HG03103 (cell line): ENCODE results near the gene KCNF1.

Source experiments
- ATAC-seq: cut with Tn5 transposase; IDR thresholded peaks from one replicate; pipeline ENCODE4 v1.9.1; 2021; ENCODE audit warnings: low read depth; ENCODE audit not compliant: unreplicated experiment

The KCNF1 gene, protein sequence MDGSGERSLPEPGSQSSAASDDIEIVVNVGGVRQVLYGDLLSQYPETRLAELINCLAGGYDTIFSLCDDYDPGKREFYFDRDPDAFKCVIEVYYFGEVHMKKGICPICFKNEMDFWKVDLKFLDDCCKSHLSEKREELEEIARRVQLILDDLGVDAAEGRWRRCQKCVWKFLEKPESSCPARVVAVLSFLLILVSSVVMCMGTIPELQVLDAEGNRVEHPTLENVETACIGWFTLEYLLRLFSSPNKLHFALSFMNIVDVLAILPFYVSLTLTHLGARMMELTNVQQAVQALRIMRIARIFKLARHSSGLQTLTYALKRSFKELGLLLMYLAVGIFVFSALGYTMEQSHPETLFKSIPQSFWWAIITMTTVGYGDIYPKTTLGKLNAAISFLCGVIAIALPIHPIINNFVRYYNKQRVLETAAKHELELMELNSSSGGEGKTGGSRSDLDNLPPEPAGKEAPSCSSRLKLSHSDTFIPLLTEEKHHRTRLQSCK

GRCh38 chr2:10911291-10912075 lies at the start of gene KCNF1:
KCNF1 (plus strand) TSS chr2:10911934; CDS start chr2:10912427, 493 bp downstream.
- ATAC-seq = no peak

GRCh38 chr2:10862330-10862729 lies 49.4 kb upstream of the KCNF1 start:
- no peak for ATAC-seq

DNA sequence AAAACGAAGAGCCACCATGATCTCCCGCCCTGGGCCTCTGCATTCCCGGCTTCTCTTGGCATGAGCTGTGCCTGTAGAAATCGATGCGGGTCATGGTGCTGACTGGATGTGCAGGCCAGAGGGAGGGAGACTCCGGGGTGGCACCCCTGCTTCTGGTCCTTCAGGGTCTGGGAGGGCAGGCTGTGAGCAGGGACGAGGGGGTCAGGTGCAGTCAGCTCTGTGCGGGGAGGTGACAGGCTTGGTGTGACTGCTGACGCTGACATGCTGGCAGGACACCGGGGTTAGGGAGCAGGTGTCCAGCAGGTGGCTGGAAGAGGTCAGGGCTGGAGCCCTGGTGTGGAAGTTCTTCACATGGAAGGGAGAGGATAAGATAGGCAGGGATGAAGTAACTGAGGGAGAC lies 48.7 kb upstream of the KCNF1 start:
- no peak for ATAC-seq

DNA sequence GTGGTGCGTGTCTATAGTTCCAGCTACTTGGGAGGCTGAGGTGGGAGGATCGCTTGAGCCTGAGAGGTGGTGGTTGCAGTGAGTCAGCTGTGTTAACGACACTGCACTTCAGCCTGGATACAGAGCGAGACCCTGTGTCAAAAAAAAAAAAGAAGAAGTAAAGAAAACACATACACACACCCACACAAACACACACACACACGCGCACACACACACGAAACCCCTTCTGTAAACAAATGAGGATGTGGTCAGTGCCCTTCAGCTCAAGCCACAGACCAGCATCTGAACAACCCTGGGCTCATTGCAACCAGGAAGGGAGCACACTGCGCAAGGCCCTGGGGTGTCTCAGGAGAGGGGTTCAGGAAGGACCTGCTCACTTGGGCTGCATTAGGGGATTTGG lies 47.9 kb upstream of the KCNF1 start:
- peak; percentile 72 for ATAC-seq

DNA sequence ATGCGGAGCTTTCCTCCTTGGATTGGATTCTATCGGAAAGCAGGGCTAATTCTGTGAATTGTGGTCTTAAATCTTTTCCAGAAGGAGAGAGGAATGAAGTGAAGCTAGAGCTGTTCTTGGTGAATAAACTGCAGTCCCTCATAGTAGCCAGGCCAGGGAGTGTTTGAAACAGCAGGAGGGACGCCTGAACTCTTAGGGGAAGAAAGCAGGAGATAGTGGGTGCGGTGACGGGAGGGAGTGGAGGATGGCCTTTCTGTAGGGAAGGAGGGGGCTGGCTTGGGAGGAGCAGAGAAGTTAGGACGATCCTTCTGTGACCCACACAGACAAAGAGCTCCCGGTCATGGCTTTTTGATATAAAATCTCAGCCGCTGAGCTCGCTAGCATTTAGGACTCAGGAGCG lies 47.5 kb upstream of the KCNF1 start:
- no peak for ATAC-seq

- ATAC-seq = peak; percentile 89
These were observed 46.7 kb upstream of the KCNF1 start for GRCh38 chr2:10864861-10865636.

GRCh38 chr2:10865841-10866240 lies 45.9 kb upstream of the KCNF1 start:
- no peak for ATAC-seq

- no peak for ATAC-seq
These were observed 43.9 kb upstream of the KCNF1 start for GRCh38 chr2:10867692-10868420.

GRCh38 chr2:10868465-10869314 lies 43.0 kb upstream of the KCNF1 start:
- ATAC-seq = no peak

- no peak for ATAC-seq
These were observed 39.8 kb upstream of the KCNF1 start for GRCh38 chr2:10871978-10872377.

DNA sequence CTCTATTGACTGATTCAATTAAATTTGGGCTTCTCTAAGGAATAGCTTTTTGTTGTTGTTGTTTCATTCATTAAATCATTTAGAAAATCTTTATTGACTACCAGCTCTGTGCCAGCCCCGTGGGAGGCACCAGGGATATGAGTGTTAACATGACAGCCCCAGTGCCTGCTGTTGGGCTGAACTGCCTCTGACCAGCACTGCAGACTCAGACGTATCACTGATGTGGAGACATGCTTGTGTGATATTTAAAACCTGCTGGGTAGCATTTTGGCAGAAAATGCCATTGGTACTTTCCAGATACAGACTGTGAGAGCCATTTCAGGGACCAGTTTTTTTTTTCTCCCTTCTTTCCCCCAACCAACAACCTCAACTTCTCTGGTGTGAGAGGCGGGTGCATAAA lies 38.6 kb upstream of the KCNF1 start:
- no peak for ATAC-seq

- no peak for ATAC-seq
These were observed 37.8 kb upstream of the KCNF1 start for GRCh38 chr2:10873790-10874437.

- ATAC-seq = no peak
These were observed 36.6 kb upstream of the KCNF1 start for GRCh38 chr2:10875126-10875525.

DNA sequence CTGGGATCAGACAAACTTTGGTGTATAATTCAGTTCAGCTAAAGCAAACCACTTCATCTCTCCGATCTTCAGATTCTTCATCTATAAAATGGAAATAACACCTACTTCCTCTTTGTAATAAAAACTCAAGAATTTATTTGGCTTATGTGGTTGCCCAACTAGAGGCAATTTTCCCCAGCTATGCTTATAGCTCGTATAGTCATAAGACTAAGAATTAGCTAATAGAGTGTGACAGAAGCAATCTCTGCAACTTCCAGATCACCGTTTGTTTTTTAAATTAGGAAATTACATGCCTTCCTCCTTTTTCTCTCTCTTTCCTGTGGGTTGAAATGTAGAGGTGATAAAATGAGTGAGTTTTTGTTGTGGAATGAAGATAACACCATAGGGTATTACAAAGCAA lies 35.3 kb upstream of the KCNF1 start:
- no peak for ATAC-seq

DNA sequence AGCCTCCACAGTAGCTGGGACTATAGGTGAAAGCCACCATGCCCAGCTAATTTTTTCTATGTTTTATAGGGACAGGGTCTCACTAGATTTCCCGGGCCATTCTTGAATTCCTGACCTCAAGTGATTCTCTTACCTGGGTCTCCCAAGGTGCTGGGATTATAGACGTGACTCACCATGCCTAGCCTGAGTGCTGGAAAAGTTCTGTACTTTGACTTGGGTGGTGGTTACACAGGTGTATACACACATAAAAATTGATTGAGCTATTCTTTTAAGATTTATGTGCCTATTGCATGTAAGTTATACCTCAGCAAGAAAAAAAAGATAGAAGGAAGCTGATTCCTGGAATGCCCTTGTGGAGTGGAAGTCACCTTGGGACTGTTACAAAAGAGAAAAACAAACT lies 34.8 kb upstream of the KCNF1 start:
- no peak for ATAC-seq

DNA sequence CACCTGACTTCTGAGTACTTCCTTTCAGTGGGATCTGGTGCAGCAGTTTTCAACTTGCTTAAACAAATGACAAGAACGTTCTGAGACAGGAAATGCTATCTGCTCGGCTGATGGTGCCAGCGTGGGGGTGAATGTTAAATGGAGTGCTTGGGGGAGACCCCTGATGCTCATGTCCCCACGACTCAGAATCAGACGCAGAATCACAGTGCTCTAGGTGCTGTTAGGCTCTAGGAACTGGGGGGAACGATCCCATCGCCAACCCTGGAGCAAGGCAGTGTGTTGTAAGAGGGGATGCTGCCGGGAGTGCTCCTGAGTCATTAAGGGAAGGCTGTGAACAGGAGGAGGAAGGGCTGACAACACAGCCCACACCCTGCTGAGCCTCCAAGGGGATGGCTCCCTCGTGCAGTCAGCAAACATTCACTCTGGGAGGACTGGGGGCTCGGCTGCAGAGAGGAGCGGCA lies 34.1 kb upstream of the KCNF1 start:
- no peak for ATAC-seq

DNA sequence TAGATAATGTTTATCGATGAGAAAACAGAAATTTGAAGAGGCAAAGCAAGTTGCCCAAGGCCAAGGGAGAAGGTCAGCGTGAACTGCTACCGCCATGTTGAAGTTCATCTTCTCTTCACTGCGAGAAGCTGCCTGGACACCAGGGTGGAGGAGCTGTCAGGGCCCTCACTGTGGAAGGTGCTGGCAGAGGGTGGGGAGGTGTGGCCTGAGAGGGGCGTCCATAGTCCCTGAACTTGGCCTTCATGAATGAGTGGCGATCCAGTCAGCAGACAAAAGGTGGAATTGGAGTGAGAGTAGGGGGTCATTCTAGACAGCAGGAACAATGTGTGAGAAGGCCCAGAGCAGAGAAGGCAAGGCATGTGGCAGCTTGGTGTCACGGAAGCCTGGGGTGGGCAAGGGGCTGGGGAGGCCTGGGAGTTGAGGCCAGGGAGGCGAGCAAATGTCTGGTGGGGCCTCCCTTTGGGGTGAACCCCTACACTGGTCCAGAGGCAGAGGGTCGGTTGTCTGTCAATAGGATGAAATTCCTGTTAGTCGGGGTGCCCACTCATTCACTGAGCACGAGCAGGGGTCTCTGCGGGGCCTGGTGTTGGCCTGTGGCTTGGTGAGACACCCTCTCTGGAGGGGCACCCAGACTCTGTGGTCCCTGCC lies 33.3 kb upstream of the KCNF1 start:
- no peak for ATAC-seq

GRCh38 chr2:10879159-10879558 lies 32.6 kb upstream of the KCNF1 start:
- no peak for ATAC-seq
